HG02840 (cell line): ENCODE measurements around the gene CAVIN4.

ENCODE experiments used
- ATAC-seq: cut with Tn5 transposase; IDR thresholded peaks from one replicate; pipeline ENCODE4 v1.9.1; 2021; ENCODE audit warnings: mild to moderate bottlenecking, moderate library complexity, moderate number of reproducible peaks; ENCODE audit not compliant: unreplicated experiment, low FRiP score

Gene CAVIN4, protein sequence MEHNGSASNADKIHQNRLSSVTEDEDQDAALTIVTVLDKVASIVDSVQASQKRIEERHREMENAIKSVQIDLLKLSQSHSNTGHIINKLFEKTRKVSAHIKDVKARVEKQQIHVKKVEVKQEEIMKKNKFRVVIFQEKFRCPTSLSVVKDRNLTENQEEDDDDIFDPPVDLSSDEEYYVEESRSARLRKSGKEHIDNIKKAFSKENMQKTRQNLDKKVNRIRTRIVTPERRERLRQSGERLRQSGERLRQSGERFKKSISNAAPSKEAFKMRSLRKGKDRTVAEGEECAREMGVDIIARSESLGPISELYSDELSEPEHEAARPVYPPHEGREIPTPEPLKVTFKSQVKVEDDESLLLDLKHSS

DNA sequence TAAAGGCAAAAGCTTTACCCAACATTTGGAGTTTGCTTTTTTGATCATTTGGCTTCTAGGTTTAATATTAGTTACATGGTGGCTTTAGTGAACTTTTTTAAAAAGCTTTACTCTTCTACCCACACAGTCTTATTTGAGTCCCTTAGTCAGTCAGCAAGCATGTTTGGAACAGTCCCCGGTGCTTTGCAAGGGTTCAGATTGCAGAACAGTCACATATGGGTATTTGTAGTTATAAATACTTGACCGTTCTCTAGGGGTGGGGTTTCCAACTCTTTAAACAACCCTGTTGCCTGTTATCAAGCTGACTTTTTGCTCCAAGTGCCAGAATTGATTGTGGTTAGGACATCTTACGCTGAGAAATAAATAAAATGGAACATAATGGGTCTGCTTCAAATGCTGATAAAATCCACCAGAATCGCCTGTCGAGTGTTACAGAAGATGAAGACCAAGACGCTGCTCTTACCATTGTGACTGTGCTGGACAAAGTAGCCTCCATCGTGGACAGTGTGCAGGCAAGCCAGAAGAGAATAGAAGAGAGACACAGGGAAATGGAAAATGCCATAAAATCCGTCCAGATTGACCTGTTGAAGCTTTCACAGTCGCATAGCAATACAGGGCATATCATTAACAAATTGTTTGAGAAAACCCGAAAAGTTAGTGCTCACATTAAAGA, at the start of gene CAVIN4:
TSS of gene CAVIN4 (plus strand) at position 304 of the 673 bp plus-strand sequence. CDS start at position 369, 65 bp downstream.
- no peak for ATAC-seq

DNA sequence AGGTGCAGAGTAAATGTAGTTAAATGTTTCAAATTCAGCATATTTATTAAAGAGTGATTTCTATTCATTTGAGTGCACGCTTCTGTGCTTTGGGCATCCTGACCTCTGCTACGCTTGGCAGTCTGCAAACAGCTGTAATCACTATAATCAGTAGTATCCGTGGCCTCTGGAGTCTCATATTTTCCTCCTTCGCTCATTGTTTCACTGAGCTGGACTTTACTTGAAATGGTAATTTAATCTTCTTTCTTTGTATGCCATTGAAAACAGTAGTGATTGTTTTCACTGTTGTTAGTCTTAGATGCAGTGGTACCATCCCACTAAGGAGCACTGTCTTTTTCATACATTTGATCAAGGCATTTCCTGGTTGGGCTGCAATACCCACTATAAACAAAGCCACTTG, 43.5 kb upstream of the CAVIN4 start:
- ATAC-seq, result no peak

DNA sequence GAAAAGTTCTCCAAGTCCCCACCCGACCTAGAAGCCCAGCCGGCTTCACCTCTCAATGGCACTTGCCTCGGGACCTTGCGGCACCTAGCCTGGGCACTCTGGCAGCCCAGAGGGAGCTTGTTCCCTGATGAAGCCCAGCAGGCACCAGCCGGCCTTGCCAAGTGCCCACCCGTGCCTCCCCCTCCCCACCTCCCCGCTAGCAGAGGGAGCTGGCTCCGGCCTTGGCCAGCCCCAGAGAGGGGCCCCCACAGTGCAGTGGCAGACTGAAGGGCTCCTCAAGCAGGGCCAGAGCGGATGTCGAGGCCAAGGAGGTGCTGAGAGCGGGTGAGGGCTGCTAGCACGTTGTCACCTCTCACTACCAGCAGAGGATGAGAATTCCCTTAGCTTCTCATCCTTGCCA, 37.6 kb upstream of the CAVIN4 start:
- ATAC-seq, result no peak

DNA sequence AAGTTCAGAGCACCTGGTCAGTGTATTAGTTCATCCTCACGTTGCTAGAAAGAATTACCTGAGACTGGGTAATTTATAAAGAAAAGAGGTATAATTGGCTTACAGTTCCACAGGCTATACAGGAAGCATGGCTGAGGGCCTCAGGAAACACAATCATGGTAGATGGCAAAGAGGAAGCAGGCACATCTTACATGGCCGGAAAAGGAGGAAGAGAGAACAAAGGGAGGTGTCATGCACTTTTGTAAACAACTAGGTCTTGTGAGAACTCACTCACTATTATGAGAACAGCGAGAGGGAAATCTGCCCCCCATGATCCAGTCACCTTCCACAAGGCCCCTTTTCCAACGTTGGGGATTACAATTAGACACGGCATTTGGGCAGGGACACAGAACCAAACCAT, 28.8 kb upstream of the CAVIN4 start:
- ATAC-seq, result no peak

GRCh38 chr9:100554935-100555401, 22.9 kb upstream of the CAVIN4 start:
- ATAC-seq, result no peak

GRCh38 chr9:100555471-100555870, 22.4 kb upstream of the CAVIN4 start:
- no peak for ATAC-seq

- ATAC-seq, result no peak
Observed at GRCh38 chr9:100557053-100557452, 20.8 kb upstream of the CAVIN4 start.

DNA sequence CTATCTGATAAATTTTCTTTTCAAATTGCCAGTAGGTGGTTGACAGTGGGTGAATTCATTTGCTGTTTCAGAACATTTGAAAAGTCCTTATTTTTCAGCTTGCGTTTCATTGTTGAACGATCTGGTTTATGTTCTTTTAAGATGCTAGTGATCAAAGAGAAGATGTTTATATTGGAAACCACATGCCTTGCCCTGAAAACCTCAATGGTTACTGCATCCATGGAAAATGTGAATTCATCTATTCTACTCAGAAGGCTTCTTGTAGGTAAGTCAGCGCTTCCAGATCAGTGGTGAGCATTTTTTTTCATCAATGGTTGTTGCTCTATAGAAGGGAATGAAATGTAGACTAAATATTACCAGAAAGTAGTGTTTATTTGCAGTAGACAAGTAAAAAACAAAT, 16.6 kb upstream of the CAVIN4 start:
- no peak for ATAC-seq

GRCh38 chr9:100567856-100568255, 10.0 kb upstream of the CAVIN4 start:
- ATAC-seq, result no peak

- ATAC-seq, result no peak
Observed at GRCh38 chr9:100573655-100574260, 4.1 kb upstream of the CAVIN4 start.

- ATAC-seq, result no peak
Observed at GRCh38 chr9:100575006-100575405, 2.9 kb upstream of the CAVIN4 start.

GRCh38 chr9:100575765-100576386, 2.0 kb upstream of the CAVIN4 start:
- ATAC-seq, result no peak

- no peak for ATAC-seq
Observed at GRCh38 chr9:100578610-100579009, 731 bp downstream of the CAVIN4 start.

DNA sequence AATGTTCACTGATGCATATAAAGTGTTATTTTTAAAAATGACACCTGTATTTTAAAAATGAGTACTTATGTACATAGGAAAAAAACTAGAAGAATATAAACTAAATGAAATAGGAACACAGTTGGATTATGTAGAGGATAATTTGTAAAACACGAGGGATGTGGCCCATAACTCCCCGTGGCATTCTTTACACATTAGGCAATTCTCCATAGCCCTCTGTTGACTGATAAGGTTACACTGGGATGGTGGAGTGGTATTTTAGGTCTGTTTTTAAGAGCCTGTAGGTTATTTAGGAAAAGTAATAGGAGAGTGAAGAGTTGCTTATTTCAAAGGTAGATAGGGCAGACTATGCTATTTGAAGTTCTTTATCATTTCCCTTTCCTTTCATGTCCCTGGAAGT, 1.8 kb downstream of the CAVIN4 start:
- no peak for ATAC-seq

GRCh38 chr9:100580257-100580656, 2.4 kb downstream of the CAVIN4 start:
- no peak for ATAC-seq

GRCh38 chr9:100581081-100581480, 3.2 kb downstream of the CAVIN4 start:
- no peak for ATAC-seq

GRCh38 chr9:100581661-100582060, 3.8 kb downstream of the CAVIN4 start:
- no peak for ATAC-seq

- ATAC-seq, result no peak
Observed at GRCh38 chr9:100583014-100583802, 5.3 kb downstream of the CAVIN4 start.

DNA sequence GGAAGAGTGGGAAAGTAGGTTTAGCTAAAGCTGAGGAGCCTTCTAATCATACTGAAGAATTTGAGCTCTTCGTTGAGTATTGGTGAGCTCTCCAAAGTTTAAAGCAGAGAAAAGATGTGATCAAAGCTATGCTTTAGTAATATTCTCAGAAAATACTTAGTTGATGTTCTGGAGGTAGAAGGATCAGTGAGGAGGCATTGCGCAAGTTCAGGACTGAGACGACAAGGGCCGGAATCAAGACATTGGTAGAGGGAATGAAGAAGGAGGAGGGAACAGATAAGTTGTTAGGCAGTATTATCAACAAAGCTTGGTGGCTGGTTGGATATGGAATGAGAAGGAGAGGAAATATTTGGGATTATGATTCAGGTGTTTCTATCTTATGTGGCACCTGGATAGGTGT, 7.1 kb downstream of the CAVIN4 start:
- ATAC-seq, result no peak

DNA sequence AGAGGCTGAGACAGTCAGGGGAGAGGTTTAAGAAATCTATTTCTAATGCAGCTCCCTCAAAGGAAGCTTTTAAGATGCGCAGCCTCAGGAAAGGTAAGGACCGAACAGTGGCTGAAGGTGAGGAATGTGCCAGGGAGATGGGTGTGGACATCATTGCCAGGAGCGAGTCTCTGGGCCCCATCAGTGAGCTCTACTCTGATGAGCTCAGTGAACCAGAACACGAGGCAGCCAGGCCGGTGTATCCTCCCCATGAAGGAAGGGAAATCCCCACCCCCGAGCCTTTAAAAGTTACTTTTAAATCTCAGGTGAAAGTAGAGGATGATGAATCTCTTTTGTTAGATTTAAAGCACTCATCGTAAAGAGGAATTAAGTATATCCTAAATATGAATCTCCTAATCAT, 8.2 kb downstream of the CAVIN4 start:
- no peak for ATAC-seq
